Hepatocyte (in vitro differentiated cells): ENCODE results near the gene CES1. TPM values are rescaled to one million over a fixed set of nuclear protein-coding genes. Genes with fewer than 3 reads are reported as not detected.
A peak's percentile ranks its signal among the peaks of the same experiment; 100 is the strongest.
"Not testable (repeated sequence)": the region's sequence is repeated elsewhere in the genome, so short reads cannot be mapped to it uniquely, and the experiment has no call there.

Experiments
- DNase-seq: peaks from one replicate; pipeline ENCODE4 v3.0.0-alpha.2; 2016; ENCODE audit warnings: low spot score
- H2AFZ ChIP-seq: fragments of 200-600 bp; sonication (generic); 2 replicates; pipeline ENCODE4 v1.6.0; 2016; ENCODE audit warnings: antibody characterized with exemption, mild to moderate bottlenecking
- H3K27ac ChIP-seq: fragments of 200-600 bp; sonication (generic); 2 replicates; pipeline ENCODE4 v1.5.1; 2016; ENCODE audit warnings: mild to moderate bottlenecking
- H3K27me3 ChIP-seq: fragments of 200-600 bp; sonication (generic); 2 replicates; pipeline ENCODE4 v1.6.1; 2016
- H3K36me3 ChIP-seq: fragments of 200-600 bp; sonication (generic); replicated peaks from 2 replicates; pipeline ENCODE4 v1.5.1; 2016; ENCODE audit warnings: low read depth; ENCODE audit not compliant: insufficient read depth
- H3K4me1 ChIP-seq: fragments of 200-600 bp; sonication (generic); 2 replicates; pipeline ENCODE4 v1.5.1; 2016; ENCODE audit warnings: mild to moderate bottlenecking, moderate library complexity; ENCODE audit not compliant: insufficient read depth
- H3K4me2 ChIP-seq: fragments of 200-600 bp; sonication (generic); 2 replicates; pipeline ENCODE4 v1.6.0; 2016
- H3K4me3 ChIP-seq: fragments of 200-600 bp; sonication (generic); 2 replicates; pipeline ENCODE4 v1.5.1; 2016; ENCODE audit warnings: mild to moderate bottlenecking
- H3K79me2 ChIP-seq: fragments of 200-600 bp; sonication (generic); 2 replicates; pipeline ENCODE4 v1.6.0; 2017; ENCODE audit warnings: mild to moderate bottlenecking
- H3K9me2 ChIP-seq: fragments of 200-600 bp; sonication (generic); replicated peaks from 2 replicates; pipeline ENCODE4 v1.6.0; 2017; ENCODE audit warnings: mild to moderate bottlenecking; ENCODE audit not compliant: insufficient read depth
- H3K9me3 ChIP-seq: fragments of 200-600 bp; sonication (generic); 2 replicates; pipeline ENCODE4 v1.5.1; 2016; ENCODE audit warnings: low read depth, mild to moderate bottlenecking
- H4K20me1 ChIP-seq: fragments of 200-600 bp; sonication (generic); 2 replicates; pipeline ENCODE4 v1.6.0; 2016; ENCODE audit warnings: mild to moderate bottlenecking; ENCODE audit not compliant: insufficient read depth, poor library complexity, severe bottlenecking
- EZH2 ChIP-seq: fragments of 200-600 bp; sonication (generic); IDR thresholded peaks from 2 replicates; pipeline ENCODE4 v1.6.1; 2016; ENCODE audit warnings: antibody characterized with exemption, mild to moderate bottlenecking, borderline replicate concordance
- EZH2phosphoT487 ChIP-seq: fragments of 200-600 bp; sonication (generic); IDR thresholded peaks from one replicate; pipeline ENCODE4 v1.6.1; 2018; ENCODE audit warnings: antibody characterized with exemption, mild to moderate bottlenecking, low read depth, moderate library complexity; ENCODE audit not compliant: unreplicated experiment, severe bottlenecking
- WGBS: methylation state at CpG from one replicate; pipeline ENCODE4 v1.1.6; 2016; ENCODE audit warnings: low lambda C conversion rate; ENCODE audit errors: missing lambda C conversion rate; 5-methylcytosine and 5-hydroxymethylcytosine counted together
- polyA plus RNA-seq: library from polyadenylated mRNA; unstranded; fragments of >200 nt; fragmentation: Nextera tagmentation; extraction: Ambion mirVana; gene quantifications from 2 replicates; pipeline ENCODE4 v1.2.1, GENCODE V29; 2016
- total RNA-seq: library from RNA; depleted of rRNA; stranded (reverse); fragments of >200 nt; gene quantifications from 2 replicates; pipeline ENCODE4 v1.2.3, GENCODE V29; 2014
- TF ChIP-seq, protein P1 (sequence below): fragments of 200-600 bp; sonication (generic); IDR thresholded peaks from 2 replicates; pipeline ENCODE4 v1.5.1; 2016; ENCODE audit warnings: antibody characterized with exemption, mild to moderate bottlenecking; ENCODE audit not compliant: poor library complexity

CES1 gene
- total and polyA plus RNA-seq, 2 experiments from 2014 or later: 1.7 to 1.9 TPM

DNA sequence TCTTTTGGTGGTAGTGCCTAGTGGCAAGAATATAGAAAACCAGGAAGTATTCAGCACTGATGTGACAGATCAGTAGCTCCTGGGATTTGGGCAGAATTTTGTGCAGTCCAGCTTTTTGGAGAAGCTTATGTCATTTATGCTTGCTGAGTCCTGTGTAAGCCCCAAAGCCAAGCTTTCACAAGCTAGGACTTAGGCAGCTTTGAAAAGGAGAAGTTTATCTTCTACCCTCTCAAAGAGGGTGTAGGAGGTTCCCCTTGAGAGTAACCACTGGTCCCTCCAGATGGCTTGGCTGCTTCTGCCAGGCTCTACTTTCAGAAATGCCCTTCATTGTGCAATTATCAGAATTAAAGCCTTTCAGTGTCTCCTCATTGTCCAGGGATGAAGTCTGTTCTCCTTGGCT is 78.8 kb downstream of the CES1 start:
- H2AFZ ChIP-seq: no peak overlapping the region
- H3K4me1 ChIP-seq: no peaks in the 10 kb centered on the region
- no peaks in the 10 kb centered on the region for H3K9me3 ChIP-seq
- no peaks in the 10 kb centered on the region for H4K20me1 ChIP-seq
- H3K36me3 ChIP-seq: no peaks in the 10 kb centered on the region
- H3K79me2 ChIP-seq: no peaks in the 10 kb centered on the region
- no peak for DNase-seq
- H3K4me3 ChIP-seq: no peak overlapping the region
- no peak overlapping the region for H3K4me2 ChIP-seq
- no peaks in the 10 kb centered on the region for H3K27me3 ChIP-seq
- H3K9me2 ChIP-seq: no peaks in the 10 kb centered on the region
- no peak overlapping the region for H3K27ac ChIP-seq
- TF ChIP-seq EZH2: no peak
- TF ChIP-seq, protein P1, sequence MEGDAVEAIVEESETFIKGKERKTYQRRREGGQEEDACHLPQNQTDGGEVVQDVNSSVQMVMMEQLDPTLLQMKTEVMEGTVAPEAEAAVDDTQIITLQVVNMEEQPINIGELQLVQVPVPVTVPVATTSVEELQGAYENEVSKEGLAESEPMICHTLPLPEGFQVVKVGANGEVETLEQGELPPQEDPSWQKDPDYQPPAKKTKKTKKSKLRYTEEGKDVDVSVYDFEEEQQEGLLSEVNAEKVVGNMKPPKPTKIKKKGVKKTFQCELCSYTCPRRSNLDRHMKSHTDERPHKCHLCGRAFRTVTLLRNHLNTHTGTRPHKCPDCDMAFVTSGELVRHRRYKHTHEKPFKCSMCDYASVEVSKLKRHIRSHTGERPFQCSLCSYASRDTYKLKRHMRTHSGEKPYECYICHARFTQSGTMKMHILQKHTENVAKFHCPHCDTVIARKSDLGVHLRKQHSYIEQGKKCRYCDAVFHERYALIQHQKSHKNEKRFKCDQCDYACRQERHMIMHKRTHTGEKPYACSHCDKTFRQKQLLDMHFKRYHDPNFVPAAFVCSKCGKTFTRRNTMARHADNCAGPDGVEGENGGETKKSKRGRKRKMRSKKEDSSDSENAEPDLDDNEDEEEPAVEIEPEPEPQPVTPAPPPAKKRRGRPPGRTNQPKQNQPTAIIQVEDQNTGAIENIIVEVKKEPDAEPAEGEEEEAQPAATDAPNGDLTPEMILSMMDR: no peak
- no peak for TF ChIP-seq EZH2phosphoT487

DNA sequence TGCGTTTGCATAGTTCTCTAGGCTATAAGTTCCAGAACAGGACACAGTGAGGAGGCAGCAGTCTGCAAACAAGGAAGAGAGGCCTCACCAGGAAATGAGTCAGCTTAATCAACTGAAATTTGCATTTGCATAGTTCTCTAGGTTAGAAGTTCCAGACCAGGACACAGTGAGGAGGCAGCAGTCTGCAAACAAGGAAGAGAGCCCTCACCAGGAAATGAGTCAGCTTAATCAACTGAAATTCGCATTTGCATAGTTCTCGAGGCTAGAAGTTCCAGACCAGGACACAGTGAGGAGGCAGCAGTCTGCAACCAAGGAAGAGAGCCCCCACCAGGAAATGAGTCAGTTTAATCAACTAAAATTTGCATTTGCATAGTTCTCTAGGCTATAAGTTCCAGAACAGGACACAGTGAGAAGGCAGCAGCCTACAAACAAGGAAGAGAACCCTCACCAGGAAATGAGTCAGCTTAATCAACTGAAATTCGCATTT is 79.7 kb downstream of the CES1 start:
- H3K79me2 ChIP-seq, H3K4me1 ChIP-seq, H3K36me3 ChIP-seq, DNase-seq, H2AFZ ChIP-seq, H3K4me2 ChIP-seq, H3K9me3 ChIP-seq, H3K27me3 ChIP-seq, H3K9me2 ChIP-seq, H3K4me3 ChIP-seq, H4K20me1 ChIP-seq: not testable (repeated sequence)
- WGBS: 71% methylated on average over 4 of the region's 4 CpGs
- peak overlapping the region; percentile 27 for H3K27ac ChIP-seq

Other genes starting within 250 kb of the CES1 start
- gene SLC6A2, start 177.1 kb downstream of the CES1 start, total RNA-seq: 0.20 and 1.1 TPM in 2 replicates
- gene SLC6A2, start 177.1 kb downstream of the CES1 start, polyA plus RNA-seq: 0.28 TPM in 1 of 2 replicates, not detected in the other
- gene CES5A, start 42.3 kb upstream of the CES1 start, total RNA-seq: not detected in 2 replicates
- not detected in 2 replicates for gene CES5A, start 42.3 kb upstream of the CES1 start, polyA plus RNA-seq